Prostate gland (tissue), 2 donors: ENCODE measurements around the gene IQGAP1.

ENCODE experiments used
- POLR2AphosphoS5 ChIP-seq: sonication (generic); formaldehyde crosslinking; IDR thresholded peaks from one replicate; pipeline ENCODE4 v1.6.1; 2017; ENCODE audit warnings: antibody characterized with exemption
- TF ChIP-seq, protein P1 (sequence below), 4 experiments: fragments of 200-600 bp in 2 of 4; fragments of 450-650 bp in 2 of 4; sonication (generic) in 2 of 4; IDR thresholded peaks; 1 replicate in 3 of 4; 2 replicates in 1 of 4; pipeline ENCODE4 v1.5.1; 2016 to 2019; ENCODE audit warnings: antibody characterized with exemption in 4 of 4, mild to moderate bottlenecking in 2 of 4, moderate library complexity in 2 of 4

DNA sequence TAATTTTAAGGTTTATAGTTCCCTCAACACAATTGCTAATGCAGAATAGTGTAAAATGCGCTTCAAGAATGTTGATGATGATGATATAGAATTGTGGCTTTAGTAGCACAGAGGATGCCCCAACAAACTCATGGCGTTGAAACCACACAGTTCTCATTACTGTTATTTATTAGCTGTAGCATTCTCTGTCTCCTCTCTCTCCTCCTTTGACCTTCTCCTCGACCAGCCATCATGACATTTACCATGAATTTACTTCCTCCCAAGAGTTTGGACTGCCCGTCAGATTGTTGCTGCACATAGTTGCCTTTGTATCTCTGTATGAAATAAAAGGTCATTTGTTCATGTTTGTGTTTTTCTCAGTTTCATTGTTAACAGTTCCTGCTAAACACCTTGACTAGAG, 113.9 kb downstream of the IQGAP1 start:
- TF ChIP-seq, protein P1, sequence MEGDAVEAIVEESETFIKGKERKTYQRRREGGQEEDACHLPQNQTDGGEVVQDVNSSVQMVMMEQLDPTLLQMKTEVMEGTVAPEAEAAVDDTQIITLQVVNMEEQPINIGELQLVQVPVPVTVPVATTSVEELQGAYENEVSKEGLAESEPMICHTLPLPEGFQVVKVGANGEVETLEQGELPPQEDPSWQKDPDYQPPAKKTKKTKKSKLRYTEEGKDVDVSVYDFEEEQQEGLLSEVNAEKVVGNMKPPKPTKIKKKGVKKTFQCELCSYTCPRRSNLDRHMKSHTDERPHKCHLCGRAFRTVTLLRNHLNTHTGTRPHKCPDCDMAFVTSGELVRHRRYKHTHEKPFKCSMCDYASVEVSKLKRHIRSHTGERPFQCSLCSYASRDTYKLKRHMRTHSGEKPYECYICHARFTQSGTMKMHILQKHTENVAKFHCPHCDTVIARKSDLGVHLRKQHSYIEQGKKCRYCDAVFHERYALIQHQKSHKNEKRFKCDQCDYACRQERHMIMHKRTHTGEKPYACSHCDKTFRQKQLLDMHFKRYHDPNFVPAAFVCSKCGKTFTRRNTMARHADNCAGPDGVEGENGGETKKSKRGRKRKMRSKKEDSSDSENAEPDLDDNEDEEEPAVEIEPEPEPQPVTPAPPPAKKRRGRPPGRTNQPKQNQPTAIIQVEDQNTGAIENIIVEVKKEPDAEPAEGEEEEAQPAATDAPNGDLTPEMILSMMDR (IDR thresholded peaks at IDR 0.05), result no peak
- no peak for TF ChIP-seq POLR2AphosphoS5
